ENCODE results near the gene IDI1.
"Not testable (repeated sequence)": the region's sequence is repeated elsewhere in the genome, so short reads cannot be mapped to it uniquely, and the experiment has no call there.

Gene IDI1

GRCh38 chr10:1010703-1011102 is 38.2 kb downstream of the IDI1 start:
- TF ChIP-seq CTCF (IDR thresholded peaks at IDR 0.05; ENCODE audit: control insufficient read depth, insufficient read depth, low read depth, low read length, missing control alignments) = no peak
- no peak for DNase-seq (ENCODE audit: low read depth)
- H3K4me3 ChIP-seq (ENCODE audit: control insufficient read depth, low read depth, low read length) = no peak overlapping the region

GRCh38 chr10:1009947-1010346 is 39.0 kb downstream of the IDI1 start:
- not testable (repeated sequence) for DNase-seq (ENCODE audit: low read depth); H3K4me3 ChIP-seq (ENCODE audit: control insufficient read depth, low read depth, low read length)

DNA sequence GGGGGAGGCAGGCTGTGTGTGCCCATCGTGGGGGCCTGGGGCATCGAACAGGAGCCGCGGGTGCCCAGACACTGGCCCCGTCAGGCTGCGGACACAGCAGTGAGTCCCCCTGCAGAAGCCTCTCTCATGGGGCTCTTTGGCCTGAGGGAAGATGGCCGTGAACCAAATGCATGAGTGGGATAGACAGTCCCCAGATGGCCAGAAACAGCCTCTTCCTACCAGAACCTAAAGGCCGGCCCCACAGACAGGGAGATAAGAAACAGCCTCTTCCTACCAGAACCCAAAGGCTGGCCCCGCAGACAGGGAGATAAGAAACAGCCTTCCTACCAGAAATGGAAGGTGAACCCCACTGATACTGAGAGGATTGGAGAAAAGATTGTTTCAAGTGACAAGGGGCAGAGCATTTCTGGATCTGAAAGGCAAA is 39.8 kb downstream of the IDI1 start:
- no peak for DNase-seq (ENCODE audit: low read depth)
- no peak overlapping the region for H3K4me3 ChIP-seq (ENCODE audit: control insufficient read depth, low read depth, low read length)
- no peak for TF ChIP-seq CTCF (IDR thresholded peaks at IDR 0.05; ENCODE audit: control insufficient read depth, insufficient read depth, low read depth, low read length, missing control alignments)

DNA sequence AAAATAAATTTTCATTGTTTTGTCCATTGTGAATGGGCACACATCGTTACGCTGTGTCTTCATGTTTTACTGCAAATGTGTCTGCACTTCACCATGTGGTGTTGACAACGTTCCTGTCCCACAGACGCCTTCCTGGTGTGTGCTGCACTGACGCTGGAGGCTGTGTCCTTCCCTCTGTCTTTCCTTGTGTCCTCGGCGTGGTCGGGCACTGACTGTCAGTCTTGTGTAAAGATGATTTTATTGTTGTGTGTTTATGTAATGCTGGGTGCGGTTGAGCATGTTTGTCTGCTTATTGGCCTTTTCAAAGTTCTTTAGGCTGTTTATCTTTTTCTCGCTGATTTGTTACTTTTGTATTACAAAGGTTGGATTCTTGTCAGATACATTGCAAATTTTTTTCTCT is 41.3 kb downstream of the IDI1 start:
- H3K4me3 ChIP-seq (ENCODE audit: control insufficient read depth, low read depth, low read length) = no peak overlapping the region
- no peak for DNase-seq (ENCODE audit: low read depth)
- no peak for TF ChIP-seq CTCF (IDR thresholded peaks at IDR 0.05; ENCODE audit: control insufficient read depth, insufficient read depth, low read depth, low read length, missing control alignments)

DNA sequence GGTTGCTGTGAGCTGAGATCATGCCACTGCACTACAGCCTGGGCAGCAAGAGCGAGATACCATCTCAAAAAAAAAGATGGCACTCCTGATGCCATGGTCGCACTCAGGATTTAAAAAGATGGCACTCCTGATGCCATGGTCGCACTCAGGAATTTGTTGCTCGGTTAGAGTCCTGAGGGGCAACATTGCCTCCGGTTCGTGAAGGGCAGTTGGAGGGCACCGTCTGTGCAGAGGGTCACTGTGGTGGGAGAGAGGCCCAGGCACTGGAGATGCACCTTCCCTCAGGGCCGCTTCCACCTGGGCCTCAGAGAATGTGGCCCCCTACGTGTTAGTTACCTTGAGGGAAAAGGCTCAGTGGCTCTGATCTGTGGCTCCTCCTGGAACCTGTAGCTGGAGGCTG is 42.3 kb downstream of the IDI1 start:
- no peak for TF ChIP-seq CTCF (IDR thresholded peaks at IDR 0.05; ENCODE audit: control insufficient read depth, insufficient read depth, low read depth, low read length, missing control alignments)
- no peak for DNase-seq (ENCODE audit: low read depth)
- H3K4me3 ChIP-seq (ENCODE audit: control insufficient read depth, low read depth, low read length) = no peak overlapping the region

DNA sequence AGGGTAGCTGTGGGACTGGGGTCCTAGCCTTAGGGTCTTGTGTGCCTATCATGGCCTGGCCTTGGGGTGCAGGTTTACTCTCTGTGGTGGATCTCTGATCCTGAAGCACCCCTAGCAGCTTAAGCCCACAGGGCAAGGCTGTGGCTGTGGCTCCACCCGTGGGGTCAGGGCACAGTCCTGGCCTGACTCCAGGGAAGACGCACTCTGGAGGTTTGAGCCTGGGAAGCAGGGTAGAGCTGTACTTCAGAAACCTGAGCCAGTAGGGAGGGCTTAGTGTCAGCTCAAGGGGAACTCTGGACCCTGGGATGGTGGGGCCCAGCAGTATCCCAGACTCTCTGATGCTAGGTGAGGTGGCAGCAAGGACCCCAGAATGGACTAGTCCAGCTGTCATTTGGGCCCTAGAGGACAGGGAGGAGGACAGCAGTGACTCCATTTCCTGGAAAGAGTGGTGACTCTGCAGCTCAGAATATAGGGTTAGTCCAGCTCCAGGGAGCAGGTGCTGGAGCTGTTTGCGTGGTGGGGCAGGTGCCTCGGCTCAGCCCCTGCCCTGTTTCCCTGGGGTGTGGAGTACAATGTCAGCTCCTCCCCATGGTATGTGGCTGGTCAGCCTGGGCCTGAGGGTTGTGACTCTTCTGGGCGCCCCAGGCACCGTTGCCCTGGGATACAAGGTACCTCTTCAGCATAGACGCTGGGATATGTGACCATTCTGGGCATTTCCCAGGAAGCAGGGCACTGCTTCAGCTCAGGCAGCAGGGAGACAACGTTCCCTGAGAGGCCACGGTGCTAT is 44.8 kb downstream of the IDI1 start:
- TF ChIP-seq CTCF (IDR thresholded peaks at IDR 0.05; ENCODE audit: control insufficient read depth, insufficient read depth, low read depth, low read length, missing control alignments) = no peak
- H3K4me3 ChIP-seq (ENCODE audit: control insufficient read depth, low read depth, low read length) = no peak overlapping the region
- DNase-seq (ENCODE audit: low read depth) = no peak

DNA sequence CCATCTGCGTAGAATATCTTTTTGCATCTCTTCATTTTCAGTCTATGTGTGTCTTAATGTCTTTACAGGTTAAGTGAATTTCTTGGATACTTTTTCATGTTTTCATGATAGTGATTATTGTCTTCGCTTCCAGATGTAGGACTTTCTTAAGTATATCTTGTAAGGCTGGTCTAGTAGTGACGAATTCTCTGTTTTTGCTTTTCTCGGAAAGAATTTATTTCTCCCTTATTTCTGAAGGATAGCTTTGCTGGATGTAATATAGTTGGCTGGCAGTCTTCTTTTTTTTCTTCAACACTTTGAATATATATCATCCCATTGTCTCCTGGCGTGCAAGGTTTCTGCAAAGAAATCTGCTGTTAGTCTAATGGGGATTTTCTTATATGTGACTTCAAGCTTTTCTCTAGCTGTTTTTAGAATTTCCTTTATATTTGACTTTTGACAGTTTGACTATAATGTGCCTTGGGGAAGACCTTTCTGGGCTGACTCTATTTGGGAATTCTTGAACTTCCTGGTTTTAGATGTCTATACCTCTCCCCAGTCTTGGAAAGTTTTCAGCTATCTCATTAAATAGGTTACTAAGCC is 46.4 kb downstream of the IDI1 start:
- DNase-seq (ENCODE audit: low read depth) = no peak
- no peak overlapping the region for H3K4me3 ChIP-seq (ENCODE audit: control insufficient read depth, low read depth, low read length)
- TF ChIP-seq CTCF (IDR thresholded peaks at IDR 0.05; ENCODE audit: control insufficient read depth, insufficient read depth, low read depth, low read length, missing control alignments) = no peak

Measured in AG09309 (cell line).